SK-N-SH (cell line): Measurements from ENCODE around the gene HELQ. TPM values are rescaled to one million over a fixed set of nuclear protein-coding genes. Genes with fewer than 3 reads are reported as not detected.

Experiments
- CTCF ChIA-PET: fragments of 300-600, 350-600 bp; formaldehyde crosslinking; extraction: SDS; loops from one replicate; lab custom pipeline; 2021; lab: Yijun Ruan, JAX
- POLR2A ChIA-PET: fragments of 350-600 bp; sonication (Branson Sonifier 250); formaldehyde crosslinking; extraction: SDS; loops from one replicate; lab custom pipeline; 2020; ENCODE audit warnings: antibody characterized with exemption, inconsistent platforms; lab: Yijun Ruan, JAX
- DNase-seq: peaks from one replicate; pipeline ENCODE4 v3.0.0; 2012
- H2AFZ ChIP-seq: fragments of 200-600 bp; sonication (generic); 2 replicates; pipeline ENCODE4 v1.8.1; 2016; ENCODE audit warnings: antibody characterized with exemption, mild to moderate bottlenecking, low read depth
- H3F3A ChIP-seq: fragments of 200-600 bp; sonication (generic); replicated peaks from 2 replicates; pipeline ENCODE3; 2016; ENCODE audit warnings: antibody characterized with exemption, mild to moderate bottlenecking; ENCODE audit not compliant: insufficient read depth
- H3K27ac ChIP-seq, 2 experiments: fragments of 200-500 bp in 1 of 2; fragments of 200-600 bp in 1 of 2; sonication (Bioruptor generic) in 1 of 2; sonication (generic), shearing (Covaris generic) in 1 of 2; 2 replicates each; pipeline versions ENCODE4 v1.5.1 to v1.6.1; 2014 to 2016; ENCODE audit warnings: low read depth in 2 of 2, inconsistent platforms in 1 of 2, low read length in 1 of 2, mild to moderate bottlenecking in 1 of 2, mixed read lengths in 1 of 2
- H3K27me3 ChIP-seq: fragments of 200-600 bp; sonication (generic), shearing (Covaris generic); 2 replicates; pipeline ENCODE4 v1.6.1; 2016; ENCODE audit warnings: mixed run types; ENCODE audit not compliant: insufficient read depth
- H3K36me3 ChIP-seq, 2 experiments: fragments of 200-500 bp in 1 of 2; fragments of 200-600 bp in 1 of 2; sonication (Bioruptor generic) in 1 of 2; sonication (generic) in 1 of 2; replicated peaks in 1 of 2; 2 replicates each; pipeline versions ENCODE3 to v1.5.1; 2014 to 2016; ENCODE audit warnings: low read length in 1 of 2, mild to moderate bottlenecking in 1 of 2; ENCODE audit not compliant: insufficient read depth in 2 of 2, control insufficient read depth in 1 of 2
- H3K4me1 ChIP-seq, 2 experiments: fragments of 200-500 bp in 1 of 2; fragments of 200-600 bp in 1 of 2; sonication (Bioruptor generic) in 1 of 2; sonication (generic), shearing (Covaris generic) in 1 of 2; 2 replicates each; pipeline versions ENCODE4 v1.5.1 to v1.6.1; 2014 to 2016; ENCODE audit warnings: low read depth in 1 of 2, low read length in 1 of 2, mixed run types in 1 of 2; ENCODE audit not compliant: insufficient read depth in 2 of 2, control insufficient read depth in 1 of 2
- H3K4me2 ChIP-seq: fragments of 200-600 bp; sonication (generic), shearing (Covaris generic); 2 replicates; pipeline ENCODE4 v1.6.1; 2017; ENCODE audit warnings: mixed run types
- H3K4me3 ChIP-seq, 2 experiments: fragments of 200-500 bp in 1 of 2; fragments of 200-600 bp in 1 of 2; sonication (Bioruptor generic) in 1 of 2; sonication (generic), shearing (Covaris generic) in 1 of 2; 2 replicates each; pipeline versions ENCODE4 v1.5.1 to v1.8.1; 2014 to 2016; ENCODE audit warnings: low read depth in 2 of 2, inconsistent platforms in 1 of 2, low read length in 1 of 2, mild to moderate bottlenecking in 1 of 2, mixed read lengths in 1 of 2, moderate library complexity in 1 of 2
- H3K79me2 ChIP-seq: fragments of 200-600 bp; sonication (generic); 2 replicates; pipeline ENCODE4 v1.8.1; 2017; ENCODE audit warnings: mild to moderate bottlenecking; ENCODE audit not compliant: insufficient read depth
- H3K9ac ChIP-seq: fragments of 200-600 bp; sonication (generic); 2 replicates; pipeline ENCODE4 v1.6.1; 2017; ENCODE audit warnings: mixed run types
- H3K9me2 ChIP-seq: fragments of 200-600 bp; sonication (generic); 2 replicates; pipeline ENCODE4 v1.6.1; 2017; ENCODE audit warnings: mixed run types
- H3K9me3 ChIP-seq: fragments of 200-600 bp; sonication (generic); 2 replicates; pipeline ENCODE4 v1.6.1; 2017; ENCODE audit warnings: mixed run types, mild to moderate bottlenecking, moderate library complexity
- H4K20me1 ChIP-seq: fragments of 200-600 bp; sonication (generic); 2 replicates; pipeline ENCODE4 v1.6.1; 2017; ENCODE audit warnings: mild to moderate bottlenecking, mixed run types; ENCODE audit not compliant: insufficient read depth
- EP300 ChIP-seq, 2 experiments: IDR thresholded peaks; 2 replicates each; pipeline versions ENCODE4 v1.4.0 to v1.6.1; 2012; ENCODE audit warnings: borderline replicate concordance in 1 of 2, low read depth in 1 of 2, low read length in 1 of 2
- FOSL2 ChIP-seq: IDR thresholded peaks from 2 replicates; pipeline ENCODE4 v1.4.0; 2012; ENCODE audit warnings: low read depth, mild to moderate bottlenecking, moderate library complexity, borderline replicate concordance
- FOXJ3 ChIP-seq: sonication (generic); formaldehyde crosslinking; IDR thresholded peaks from 2 replicates; pipeline ENCODE4 v1.5.1; 2020; ENCODE audit warnings: mild to moderate bottlenecking, missing genetic modification reagents
- FOXM1 ChIP-seq: IDR thresholded peaks from 2 replicates; pipeline ENCODE4 v1.4.0; 2012; ENCODE audit warnings: low read depth, mild to moderate bottlenecking
- IRF3 ChIP-seq: fragments of 150-350 bp; IDR thresholded peaks from 2 replicates; pipeline ENCODE4 v1.6.1; 2016; ENCODE audit warnings: mild to moderate bottlenecking, low read depth, low read length
- MXI1 ChIP-seq: IDR thresholded peaks from 2 replicates; pipeline ENCODE4 v1.6.1; 2012; ENCODE audit warnings: mild to moderate bottlenecking, low read depth, low read length, improper control_type of control experiment
- NFIC ChIP-seq: IDR thresholded peaks from 2 replicates; pipeline ENCODE4 v1.4.0; 2012; ENCODE audit warnings: borderline replicate concordance
- NRF1 ChIP-seq: IDR thresholded peaks from 2 replicates; pipeline ENCODE4 v1.6.1; 2012; ENCODE audit warnings: low read depth, mild to moderate bottlenecking, low read length
- RAD21 ChIP-seq: IDR thresholded peaks from 2 replicates; pipeline ENCODE4 v1.6.1; 2012; ENCODE audit warnings: mild to moderate bottlenecking, low read length
- TEAD4 ChIP-seq: IDR thresholded peaks from 2 replicates; pipeline ENCODE4 v1.4.0; 2012; ENCODE audit warnings: mild to moderate bottlenecking, borderline replicate concordance; ENCODE audit not compliant: insufficient read depth
- USF1 ChIP-seq: IDR thresholded peaks from 2 replicates; pipeline ENCODE4 v1.4.0; 2012; ENCODE audit warnings: low read depth, borderline replicate concordance
- YY1 ChIP-seq: IDR thresholded peaks from 2 replicates; pipeline ENCODE4 v1.4.0; 2012; ENCODE audit warnings: low read depth, mild to moderate bottlenecking
- WGBS: methylation state at CpG from one replicate; pipeline ENCODE4 v1.1.6; 2017; ENCODE audit warnings: low lambda C conversion rate; 5-methylcytosine and 5-hydroxymethylcytosine counted together
- polyA plus RNA-seq, 3 experiments: library from polyadenylated mRNA; depleted of rRNA; stranded (reverse); fragments of >200 nt; gene quantifications; 2 replicates each; pipeline ENCODE4 v1.2.3, GENCODE V29; 2012
- TF ChIP-seq, protein P1 (sequence below): IDR thresholded peaks from 2 replicates; pipeline ENCODE4; 2012
- TF ChIP-seq, protein P2 (sequence below): IDR thresholded peaks from 2 replicates; pipeline ENCODE4 v1.4.0; 2012; ENCODE audit warnings: low read depth, borderline replicate concordance

HELQ gene
- polyA plus RNA-seq, 1 of the 3 experiments (the other 2 are of a cell fraction) = 7.2 TPM

DNA sequence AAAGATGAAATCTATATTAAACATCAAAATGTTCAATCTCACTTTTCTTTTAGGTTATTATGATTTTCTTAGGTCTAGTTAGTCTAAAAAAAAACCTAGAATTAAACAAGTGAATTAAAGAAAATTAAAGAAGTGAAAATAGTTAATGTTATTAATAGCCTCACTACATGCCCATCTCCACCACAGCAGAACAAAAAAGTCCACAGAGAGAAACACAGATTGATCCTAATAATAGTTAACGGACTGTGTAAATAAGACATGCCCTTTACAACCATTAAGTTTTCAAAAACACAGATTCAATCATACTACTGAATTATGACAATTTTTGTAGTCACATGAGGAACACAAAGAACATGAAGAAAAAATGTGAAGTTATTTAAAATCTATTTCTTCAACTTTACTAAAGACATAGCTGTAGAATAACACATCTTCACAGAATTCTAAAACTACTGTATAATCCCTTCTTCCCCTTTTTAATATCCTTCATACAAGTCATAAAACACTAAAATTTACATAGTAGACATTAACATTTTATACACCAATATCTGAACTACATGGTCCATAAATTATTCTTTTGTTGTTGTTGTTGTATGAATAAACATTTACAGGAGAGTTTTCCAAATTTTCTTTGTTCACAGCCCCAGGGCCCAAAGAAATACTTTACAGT is 15.3 kb downstream of the HELQ start:
- H4K20me1 ChIP-seq = no peaks in the 10 kb centered on the region
- peaks cover 21 to 47% of the 10 kb centered on the region in 2 experiments for H3K36me3 ChIP-seq
- no peaks in the 10 kb centered on the region for H3F3A ChIP-seq
- H3K4me3 ChIP-seq = no peak overlapping the region
- no peak overlapping the region for H3K4me2 ChIP-seq
- POLR2A ChIA-PET = no interaction called here
- WGBS = 95% methylated on average over 1 of the region's 1 CpG
- no peaks in the 10 kb centered on the region for H3K79me2 ChIP-seq
- DNase-seq = no peak
- no peaks in the 10 kb centered on the region for H3K9me3 ChIP-seq
- H2AFZ ChIP-seq = no peak overlapping the region
- TF ChIP-seq FOXM1 (no peak), USF1 (no peak), FOXJ3 (CRISPR knock-in tag) (no peak), YY1 (no peak), NFIC (no peak), NRF1 (no peak), FOSL2 (no peak), EP300 (IDR thresholded peaks at IDR 0.05; ENCODE audit: borderline replicate concordance in 1 of 2, low read depth in 1 of 2, low read length in 1 of 2) (no peak)
- no peaks in the 10 kb centered on the region for H3K4me1 ChIP-seq
- CTCF ChIA-PET = no interaction called here
- H3K9me2 ChIP-seq = no peaks in the 10 kb centered on the region
- no peak overlapping the region for H3K9ac ChIP-seq
- no peaks in the 10 kb centered on the region for H3K27me3 ChIP-seq
- no peak overlapping the region for H3K27ac ChIP-seq

- POLR2A ChIA-PET = no interaction called here
- Histone ChIP-seq H3K27ac (no peak overlapping the region), H2AFZ (no peak overlapping the region), H3K4me3 (no peak overlapping the region), H3K36me3 (peaks cover 18 to 47% of the 10 kb centered on the region in 2 experiments), H4K20me1 (no peaks in the 10 kb centered on the region), H3F3A (no peaks in the 10 kb centered on the region), H3K4me2 (no peak overlapping the region), H3K9me2 (no peaks in the 10 kb centered on the region), H3K9me3 (no peaks in the 10 kb centered on the region)
- no peak for DNase-seq
- TF ChIP-seq IRF3 (no peak), TEAD4 (no peak), USF1 (no peak), EP300 (IDR thresholded peaks at IDR 0.05; ENCODE audit: borderline replicate concordance in 1 of 2, low read depth in 1 of 2, low read length in 1 of 2) (no peak), FOXJ3 (CRISPR knock-in tag) (no peak), FOSL2 (no peak), MXI1 (no peak), FOXM1 (no peak), RAD21 (no peak)
- TF ChIP-seq, protein P1, sequence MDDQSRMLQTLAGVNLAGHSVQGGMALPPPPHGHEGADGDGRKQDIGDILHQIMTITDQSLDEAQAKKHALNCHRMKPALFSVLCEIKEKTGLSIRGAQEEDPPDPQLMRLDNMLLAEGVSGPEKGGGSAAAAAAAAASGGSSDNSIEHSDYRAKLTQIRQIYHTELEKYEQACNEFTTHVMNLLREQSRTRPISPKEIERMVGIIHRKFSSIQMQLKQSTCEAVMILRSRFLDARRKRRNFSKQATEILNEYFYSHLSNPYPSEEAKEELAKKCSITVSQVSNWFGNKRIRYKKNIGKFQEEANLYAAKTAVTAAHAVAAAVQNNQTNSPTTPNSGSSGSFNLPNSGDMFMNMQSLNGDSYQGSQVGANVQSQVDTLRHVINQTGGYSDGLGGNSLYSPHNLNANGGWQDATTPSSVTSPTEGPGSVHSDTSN = no peak
- TF ChIP-seq, protein P2, sequence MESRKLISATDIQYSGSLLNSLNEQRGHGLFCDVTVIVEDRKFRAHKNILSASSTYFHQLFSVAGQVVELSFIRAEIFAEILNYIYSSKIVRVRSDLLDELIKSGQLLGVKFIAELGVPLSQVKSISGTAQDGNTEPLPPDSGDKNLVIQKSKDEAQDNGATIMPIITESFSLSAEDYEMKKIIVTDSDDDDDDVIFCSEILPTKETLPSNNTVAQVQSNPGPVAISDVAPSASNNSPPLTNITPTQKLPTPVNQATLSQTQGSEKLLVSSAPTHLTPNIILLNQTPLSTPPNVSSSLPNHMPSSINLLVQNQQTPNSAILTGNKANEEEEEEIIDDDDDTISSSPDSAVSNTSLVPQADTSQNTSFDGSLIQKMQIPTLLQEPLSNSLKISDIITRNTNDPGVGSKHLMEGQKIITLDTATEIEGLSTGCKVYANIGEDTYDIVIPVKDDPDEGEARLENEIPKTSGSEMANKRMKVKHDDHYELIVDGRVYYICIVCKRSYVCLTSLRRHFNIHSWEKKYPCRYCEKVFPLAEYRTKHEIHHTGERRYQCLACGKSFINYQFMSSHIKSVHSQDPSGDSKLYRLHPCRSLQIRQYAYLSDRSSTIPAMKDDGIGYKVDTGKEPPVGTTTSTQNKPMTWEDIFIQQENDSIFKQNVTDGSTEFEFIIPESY = no peak
- TF ChIP-seq, all 33 proteins: peak for 0
- CTCF ChIA-PET = no interaction called here
- Histone ChIP-seq H3K79me2 (no peaks in the 10 kb centered on the region), H3K27me3 (no peaks in the 10 kb centered on the region), H3K4me1 (no peaks in the 10 kb centered on the region), H3K9ac (no peak overlapping the region)
These were observed 16.9 kb downstream of the HELQ start for GRCh38 chr4:83438719-83439118.
